Prostate gland (tissue), 2 donors: ENCODE results near the gene SIRT1. TPM values are rescaled to one million over a fixed set of nuclear protein-coding genes. Genes with fewer than 3 reads are reported as not detected.

Source experiments
- DNase-seq: peaks from one replicate; pipeline ENCODE4 v3.0.0-alpha.2; 2019; ENCODE audit warnings: low spot score
- H3K27ac ChIP-seq, 2 donors: fragments of 200-600 bp; sonication (generic); 2 replicates each; pipeline ENCODE4 v1.5.1; 2017 to 2019
- H3K27me3 ChIP-seq: fragments of 200-600 bp; sonication (generic); replicated peaks from 2 replicates; pipeline ENCODE4 v1.5.1; 2019; ENCODE audit not compliant: insufficient read depth
- H3K36me3 ChIP-seq, 2 donors: fragments of 200-600 bp; sonication (generic); 1 replicate in 1 of 2; 2 replicates in 1 of 2; pipeline versions ENCODE4 v1.5.1 to v1.8.1; 2017 to 2019
- H3K4me1 ChIP-seq: fragments of 200-600 bp; sonication (generic); replicated peaks from 2 replicates; pipeline ENCODE4 v1.5.1; 2019
- H3K4me3 ChIP-seq, 2 donors: fragments of 200-600 bp; sonication (generic); 2 replicates each; pipeline ENCODE4 v1.5.1; 2017 to 2019
- H3K9me3 ChIP-seq: fragments of 200-600 bp; sonication (generic); 2 replicates; pipeline ENCODE4 v1.5.1; 2017
- POLR2A ChIP-seq: fragments of 450-650 bp; IDR thresholded peaks from one replicate; pipeline ENCODE4 v1.6.1; 2016; ENCODE audit warnings: antibody characterized with exemption, mild to moderate bottlenecking
- POLR2AphosphoS5 ChIP-seq: sonication (generic); formaldehyde crosslinking; IDR thresholded peaks from one replicate; pipeline ENCODE4 v1.6.1; 2017; ENCODE audit warnings: antibody characterized with exemption
- WGBS: methylation state at CpG from one replicate; pipeline ENCODE4 v1.1.5; 2018; 5-methylcytosine and 5-hydroxymethylcytosine counted together
- intact Hi-C: fragments of 100-400 bp; cut with DNase I; formaldehyde crosslinking; loops from one replicate; pipeline ENCODE4 v1.14.2; 2022
- total RNA-seq, 2 donors: library from RNA; depleted of rRNA; stranded (reverse); fragments of >200 nt; gene quantifications; one replicate each; pipeline ENCODE4 v1.1.0, GENCODE V29; 2016
- TF ChIP-seq, protein P1 (sequence below), 4 experiments: fragments of 200-600 bp in 2 of 4; fragments of 450-650 bp in 2 of 4; sonication (generic) in 2 of 4; IDR thresholded peaks; 1 replicate in 3 of 4; 2 replicates in 1 of 4; pipeline ENCODE4 v1.5.1; 2016 to 2019; ENCODE audit warnings: antibody characterized with exemption in 4 of 4, mild to moderate bottlenecking in 2 of 4, moderate library complexity in 2 of 4

The SIRT1 gene
- total RNA-seq, 2 donors from 2014 or later: 22.0 to 46.2 TPM

DNA sequence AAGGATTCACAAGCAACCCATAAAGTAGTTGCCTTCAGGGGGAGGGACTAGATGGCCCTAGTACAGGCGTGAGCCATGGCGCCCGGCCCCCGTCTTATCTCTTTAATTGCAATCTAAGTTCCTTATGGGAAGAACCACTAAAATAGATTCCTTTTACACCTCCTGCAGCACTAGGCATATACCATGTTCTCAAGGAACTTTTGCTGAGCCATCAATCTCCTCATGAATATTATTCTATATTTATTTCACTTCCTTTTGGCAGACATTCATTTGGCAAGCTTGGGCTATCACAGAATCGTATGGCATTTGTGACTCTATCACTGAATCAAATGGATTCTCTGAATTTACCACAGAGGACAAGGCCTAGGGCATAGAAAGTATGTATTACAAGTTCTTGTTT, 31.7 kb upstream of the SIRT1 start:
- Histone ChIP-seq H3K36me3 (no peaks in the 10 kb centered on the region), H3K4me3 (no peak overlapping the region), H3K9me3 (no peaks in the 10 kb centered on the region), H3K27ac (no peak overlapping the region), H3K4me1 (no peaks in the 10 kb centered on the region), H3K27me3 (no peaks in the 10 kb centered on the region)
- intact Hi-C loops: loop anchor here (10.0 kb wide), 1 partner anchor 452 kb away; no protein-coding TSS in a partner anchor
- TF ChIP-seq POLR2A (no peak), POLR2AphosphoS5 (no peak)
- TF ChIP-seq, protein P1, sequence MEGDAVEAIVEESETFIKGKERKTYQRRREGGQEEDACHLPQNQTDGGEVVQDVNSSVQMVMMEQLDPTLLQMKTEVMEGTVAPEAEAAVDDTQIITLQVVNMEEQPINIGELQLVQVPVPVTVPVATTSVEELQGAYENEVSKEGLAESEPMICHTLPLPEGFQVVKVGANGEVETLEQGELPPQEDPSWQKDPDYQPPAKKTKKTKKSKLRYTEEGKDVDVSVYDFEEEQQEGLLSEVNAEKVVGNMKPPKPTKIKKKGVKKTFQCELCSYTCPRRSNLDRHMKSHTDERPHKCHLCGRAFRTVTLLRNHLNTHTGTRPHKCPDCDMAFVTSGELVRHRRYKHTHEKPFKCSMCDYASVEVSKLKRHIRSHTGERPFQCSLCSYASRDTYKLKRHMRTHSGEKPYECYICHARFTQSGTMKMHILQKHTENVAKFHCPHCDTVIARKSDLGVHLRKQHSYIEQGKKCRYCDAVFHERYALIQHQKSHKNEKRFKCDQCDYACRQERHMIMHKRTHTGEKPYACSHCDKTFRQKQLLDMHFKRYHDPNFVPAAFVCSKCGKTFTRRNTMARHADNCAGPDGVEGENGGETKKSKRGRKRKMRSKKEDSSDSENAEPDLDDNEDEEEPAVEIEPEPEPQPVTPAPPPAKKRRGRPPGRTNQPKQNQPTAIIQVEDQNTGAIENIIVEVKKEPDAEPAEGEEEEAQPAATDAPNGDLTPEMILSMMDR (IDR thresholded peaks at IDR 0.05): no peak
- WGBS: 58% methylated on average over 5 of the region's 5 CpGs
- DNase-seq: no peak

- H3K36me3 ChIP-seq: no peaks in the 10 kb centered on the region
- WGBS: 82% methylated on average over 3 of the region's 3 CpGs
- no peak for DNase-seq
- TF ChIP-seq POLR2A (no peak), POLR2AphosphoS5 (no peak)
- TF ChIP-seq, protein P1 (IDR thresholded peaks at IDR 0.05): no peak
- intact Hi-C loops: loop anchor here (10.0 kb wide), 1 partner anchor 451 kb away; no protein-coding TSS in a partner anchor
- no peak overlapping the region for H3K27ac ChIP-seq
- H3K4me1 ChIP-seq: no peaks in the 10 kb centered on the region
- no peaks in the 10 kb centered on the region for H3K27me3 ChIP-seq
- no peak overlapping the region for H3K4me3 ChIP-seq
- H3K9me3 ChIP-seq: no peaks in the 10 kb centered on the region
Observed at GRCh38 chr10:67853512-67853911, 30.9 kb upstream of the SIRT1 start.

GRCh38 chr10:67858971-67859370, 25.5 kb upstream of the SIRT1 start:
- 97% methylated on average over 2 of the region's 2 CpGs for WGBS
- no peak for TF ChIP-seq POLR2AphosphoS5
- TF ChIP-seq, protein P1 (IDR thresholded peaks at IDR 0.05): no peak
- no peak for TF ChIP-seq POLR2A
- Histone ChIP-seq H3K4me3 (no peak overlapping the region), H3K27ac (no peak overlapping the region), H3K9me3 (no peaks in the 10 kb centered on the region), H3K4me1 (no peaks in the 10 kb centered on the region), H3K36me3 (no peaks in the 10 kb centered on the region), H3K27me3 (no peaks in the 10 kb centered on the region)
- intact Hi-C loops: loop anchor here (5.0 to 10.0 kb wide), 2 partner anchors 298 to 446 kb away; no protein-coding TSS in a partner anchor
- no peak for DNase-seq

- intact Hi-C loops: no loop called here
Observed at GRCh38 chr10:67861750-67862432, 22.6 kb upstream of the SIRT1 start.

More at GRCh38 chr10:67861750-67862432, 22.6 kb upstream of the SIRT1 start:
- H3K9me3 ChIP-seq: no peaks in the 10 kb centered on the region
- no peak for DNase-seq
- no peaks in the 10 kb centered on the region for H3K36me3 ChIP-seq
- H3K27me3 ChIP-seq: no peaks in the 10 kb centered on the region
- TF ChIP-seq POLR2A (no peak), POLR2AphosphoS5 (no peak)
- TF ChIP-seq, protein P1 (IDR thresholded peaks at IDR 0.05): no peak
- 51% methylated on average over 4 of the region's 4 CpGs for WGBS
- no peak overlapping the region for H3K4me3 ChIP-seq
- H3K4me1 ChIP-seq: no peaks in the 10 kb centered on the region
- no peak overlapping the region for H3K27ac ChIP-seq
